Measurements from ENCODE around the gene TSPYL6.
"Not testable (repeated sequence)": the region's sequence is repeated elsewhere in the genome, so short reads cannot be mapped to it uniquely, and the experiment has no call there.

TSPYL6 gene
- total RNA-seq: 0 reads per million in 2 experiments

GRCh38 chr2:54256091-54256694, at the start of gene TSPYL6:
TSS of gene TSPYL6 (minus strand) at chr2:54256229. CDS start at chr2:54256151, 78 bp downstream.
- no peak for DNase-seq (ENCODE audit: low read depth)

GRCh38 chr2:54303631-54304030, 47.6 kb upstream of the TSPYL6 start:
- no peak for DNase-seq (ENCODE audit: low read depth)

DNA sequence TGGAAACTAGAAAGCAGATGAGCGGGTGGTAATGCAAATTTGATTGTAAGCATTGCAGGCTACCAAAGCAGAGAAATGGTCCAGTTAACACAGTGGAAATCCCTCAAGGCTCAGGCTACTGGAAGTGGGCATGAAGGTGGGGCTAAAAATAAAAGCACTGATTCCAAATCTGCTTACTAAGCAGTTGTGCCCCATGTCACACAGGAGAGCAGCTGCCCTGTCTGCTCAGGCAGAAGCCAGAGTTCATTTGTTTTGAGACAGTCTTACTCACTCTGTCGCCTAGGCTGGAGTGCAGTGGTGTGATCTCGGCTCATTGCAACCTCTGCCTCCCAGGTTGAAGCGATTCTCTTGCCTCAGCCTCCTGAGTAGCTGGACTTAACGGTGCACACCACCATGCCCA, 42.5 kb upstream of the TSPYL6 start:
- no peak for DNase-seq (ENCODE audit: low read depth)

DNA sequence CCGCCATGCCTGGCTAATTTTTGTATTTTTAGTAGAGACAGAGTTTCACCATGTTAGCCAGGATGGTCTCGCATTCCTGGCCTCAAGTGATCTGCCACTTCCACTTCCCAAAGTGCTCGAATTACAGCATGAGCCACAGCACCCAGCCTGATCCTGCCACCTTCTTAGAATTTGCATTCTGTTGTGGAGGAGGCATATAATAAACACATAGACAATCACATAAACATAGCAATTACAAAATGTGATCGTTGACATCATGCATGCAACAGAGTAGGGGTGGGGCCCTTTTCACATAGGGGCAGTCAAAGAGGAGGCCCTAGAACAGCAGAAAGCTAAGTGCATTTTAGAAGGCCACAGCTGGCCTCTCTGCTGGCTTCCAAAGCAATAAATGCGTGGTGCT, 39.9 kb upstream of the TSPYL6 start:
- no peak for DNase-seq (ENCODE audit: low read depth)

- DNase-seq (ENCODE audit: low read depth): not testable (repeated sequence)
Measured at GRCh38 chr2:54294665-54295064, 38.6 kb upstream of the TSPYL6 start.

- DNase-seq (ENCODE audit: low read depth): no peak
Measured at GRCh38 chr2:54290356-54291025, 34.5 kb upstream of the TSPYL6 start.

- DNase-seq (ENCODE audit: low read depth): no peak
Measured at GRCh38 chr2:54289917-54290316, 33.9 kb upstream of the TSPYL6 start.

- no peak for DNase-seq (ENCODE audit: low read depth)
Measured at GRCh38 chr2:54287532-54287931, 31.5 kb upstream of the TSPYL6 start.

GRCh38 chr2:54285451-54285850, 29.4 kb upstream of the TSPYL6 start:
- DNase-seq (ENCODE audit: low read depth): no peak

GRCh38 chr2:54284826-54285225, 28.8 kb upstream of the TSPYL6 start:
- no peak for DNase-seq (ENCODE audit: low read depth)

DNA sequence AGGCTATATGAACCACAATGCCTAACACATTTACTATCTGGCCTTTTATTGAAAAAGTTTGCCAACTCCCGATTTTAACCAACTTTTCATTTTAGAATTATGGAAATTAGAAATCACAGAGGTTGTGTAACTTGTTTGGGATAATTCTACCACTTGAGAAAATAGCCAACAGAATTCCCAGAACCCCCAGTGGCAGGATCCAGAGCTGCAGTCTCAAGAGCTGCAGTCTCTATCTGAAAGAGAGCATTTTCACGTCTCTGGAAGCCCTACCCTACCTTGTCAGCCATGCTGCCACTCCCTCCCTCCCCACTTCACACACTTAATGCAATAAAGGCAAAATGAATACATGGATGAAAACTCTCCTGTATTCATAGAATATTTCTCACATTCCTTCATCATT, 23.4 kb upstream of the TSPYL6 start:
- DNase-seq (ENCODE audit: low read depth): no peak

GRCh38 chr2:54275541-54275940, 19.5 kb upstream of the TSPYL6 start:
- no peak for DNase-seq (ENCODE audit: low read depth)

DNA sequence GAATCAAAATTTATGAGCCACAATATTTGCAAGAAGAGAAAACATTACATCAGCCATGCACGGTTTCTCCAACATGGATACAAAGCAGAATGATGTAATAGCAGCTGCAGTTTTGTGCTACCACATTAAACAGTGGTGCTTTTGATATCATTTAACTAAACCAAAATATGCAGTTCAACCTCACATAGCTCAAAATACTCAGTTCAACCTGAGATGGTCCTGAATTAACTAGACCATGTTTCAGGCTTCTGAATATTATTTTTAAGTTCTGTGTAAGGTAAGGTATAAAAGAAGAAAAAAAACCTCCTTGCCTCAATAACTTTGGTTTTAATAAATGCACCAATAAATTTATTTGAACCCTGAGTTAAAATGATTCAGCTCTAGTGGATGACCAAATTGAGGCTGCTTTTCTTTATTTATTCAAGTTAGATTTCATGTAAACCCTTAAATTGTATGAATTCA, 18.8 kb upstream of the TSPYL6 start:
- DNase-seq (ENCODE audit: low read depth): no peak

DNA sequence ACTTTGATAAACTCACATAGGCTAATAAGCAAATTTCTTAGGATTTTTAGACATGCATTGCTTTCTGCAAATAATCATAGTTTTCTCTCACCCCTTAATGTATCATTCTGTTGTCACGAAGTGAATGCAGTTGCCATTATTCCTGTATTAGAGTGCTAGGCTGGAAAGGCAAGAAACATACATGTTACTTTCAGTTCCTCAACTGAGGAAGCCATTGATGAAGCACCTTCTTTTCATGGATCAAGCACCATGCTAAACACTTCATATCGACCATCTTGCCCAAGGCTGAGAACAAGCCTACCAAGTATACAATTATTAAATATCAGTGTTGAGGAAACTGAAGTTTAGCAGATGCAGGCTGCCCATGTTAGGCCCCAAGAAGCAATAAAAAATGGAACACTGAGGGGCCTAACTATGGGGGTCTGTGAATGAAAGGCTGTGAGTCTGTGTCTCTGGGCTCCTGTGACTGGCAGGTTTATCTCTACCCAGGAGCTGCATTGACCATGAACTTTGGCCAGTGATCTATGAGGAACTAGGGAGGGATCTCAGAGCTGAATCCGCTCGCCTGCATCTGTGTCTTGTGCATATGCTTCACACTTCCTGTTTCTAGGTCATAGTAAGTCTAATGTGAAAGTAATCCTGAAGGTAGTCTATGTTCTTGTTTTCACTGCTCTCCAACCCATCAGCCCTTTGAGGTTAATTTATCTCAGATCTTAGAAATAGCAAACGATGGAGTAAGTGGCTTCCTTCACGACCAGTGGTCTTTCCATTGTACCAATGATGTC, 16.0 kb upstream of the TSPYL6 start:
- DNase-seq (ENCODE audit: low read depth): no peak

- no peak for DNase-seq (ENCODE audit: low read depth)
Measured at GRCh38 chr2:54271189-54271588, 15.2 kb upstream of the TSPYL6 start.

DNA sequence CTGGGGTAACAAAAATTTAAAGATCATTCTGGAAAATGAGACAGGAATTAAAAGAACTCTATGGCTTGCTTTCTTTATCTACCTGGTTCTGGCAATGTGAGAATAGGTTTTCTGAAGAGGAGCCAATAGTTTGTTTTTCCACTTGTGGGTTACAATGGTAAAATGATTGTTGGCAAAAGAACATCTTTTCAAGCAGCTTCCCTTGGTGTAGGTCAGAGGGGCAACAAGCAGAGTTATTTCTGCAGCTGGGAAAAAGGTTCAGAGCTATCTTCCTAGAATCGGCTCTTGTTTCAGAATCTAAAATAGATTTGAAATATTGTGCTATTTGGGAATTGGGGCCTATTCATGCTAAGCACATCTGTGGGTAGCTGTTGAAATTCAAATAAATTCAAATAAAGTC, 11.5 kb upstream of the TSPYL6 start:
- DNase-seq (ENCODE audit: low read depth): no peak

GRCh38 chr2:54265081-54265480, 9.1 kb upstream of the TSPYL6 start:
- DNase-seq (ENCODE audit: low read depth): not testable (repeated sequence)

GRCh38 chr2:54262015-54262765, 6.2 kb upstream of the TSPYL6 start:
- no peak for DNase-seq (ENCODE audit: low read depth)

DNA sequence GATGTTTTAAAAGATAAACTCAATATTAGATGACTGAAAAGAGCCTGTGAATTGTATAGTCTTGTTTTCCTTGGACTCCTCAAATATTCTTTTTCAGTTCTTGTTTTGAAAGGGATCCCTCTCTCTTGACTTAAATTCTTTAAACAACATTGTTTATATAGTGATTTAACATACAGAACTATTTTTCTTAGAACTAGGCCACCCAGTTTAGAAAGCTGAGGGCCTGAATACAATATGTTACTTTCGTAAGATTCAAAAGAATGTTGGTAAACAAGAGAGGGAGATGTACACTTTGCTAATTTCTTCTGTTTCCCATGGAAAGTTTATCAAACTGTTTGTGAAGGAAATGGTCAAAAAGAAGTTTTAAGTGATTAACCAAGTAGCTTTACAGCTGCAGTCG, 5.5 kb upstream of the TSPYL6 start:
- DNase-seq (ENCODE audit: low read depth): no peak

GRCh38 chr2:54260241-54260595, 4.2 kb upstream of the TSPYL6 start:
- DNase-seq (ENCODE audit: low read depth): no peak

- DNase-seq (ENCODE audit: low read depth): no peak
Measured at GRCh38 chr2:54259413-54260240, 3.6 kb upstream of the TSPYL6 start.

Data from T follicular helper cell (primary cell).